K562 (cell line): ENCODE results near the gene TFEB. TPM values are rescaled to one million over a fixed set of nuclear protein-coding genes. Genes with fewer than 3 reads are reported as not detected.

Experiments
- BACH1 ChIP-seq: fragments of 200-800 bp; sonication (Bioruptor generic); IDR thresholded peaks from 2 replicates; pipeline ENCODE4 v1.6.1; 2016; ENCODE audit warnings: missing genetic modification characterization, missing compliant biosample characterization
- CBX5 ChIP-seq: IDR thresholded peaks from 2 replicates; pipeline ENCODE4 v1.6.1; 2014; ENCODE audit warnings: low read depth, borderline replicate concordance
- CEBPG ChIP-seq, 3 experiments: fragments of 200-800 bp in 1 of 3; sonication (Bioruptor generic) in 1 of 3; sonication (generic) in 1 of 3; formaldehyde crosslinking in 1 of 3; IDR thresholded peaks in 2 of 3; conservative IDR thresholded peaks in 1 of 3; 2 replicates each; pipeline versions ENCODE4 v1.6.1 to v1.8.0; 2016 to 2022; ENCODE audit warnings: missing compliant biosample characterization in 2 of 3, missing genetic modification characterization in 2 of 3, mild to moderate bottlenecking in 1 of 3, missing genetic modification reagents in 1 of 3
- ELF2 ChIP-seq: fragments of 250-450 bp; sonication (Bioruptor Pico); IDR thresholded peaks from 2 replicates; pipeline ENCODE4 v1.5.0; 2021; ENCODE audit warnings: mild to moderate bottlenecking
- FOXJ2 ChIP-seq: fragments of 200-800 bp; sonication (Bioruptor generic); IDR thresholded peaks from 2 replicates; pipeline ENCODE4 v1.6.1; 2016; ENCODE audit warnings: missing genetic modification characterization, missing compliant biosample characterization
- FOXK1 ChIP-seq: sonication (generic); formaldehyde crosslinking; IDR thresholded peaks from 2 replicates; pipeline ENCODE4 v1.8.0; 2022; ENCODE audit warnings: missing genetic modification reagents, mild to moderate bottlenecking, borderline replicate concordance
- JUNB ChIP-seq: fragments of 450-650 bp; formaldehyde crosslinking; conservative IDR thresholded peaks from 2 replicates; pipeline ENCODE4 v1.4.0; 2020; ENCODE audit warnings: mild to moderate bottlenecking
- MAZ ChIP-seq, 2 experiments: fragments of 450-650 bp in 1 of 2; sonication (generic) in 1 of 2; formaldehyde crosslinking; IDR thresholded peaks in 1 of 2; conservative IDR thresholded peaks in 1 of 2; 2 replicates each; pipeline versions ENCODE4 v1.4.0 to v1.5.0; 2020; ENCODE audit warnings: mild to moderate bottlenecking in 1 of 2, missing genetic modification reagents in 1 of 2
- SRF ChIP-seq, 2 experiments: fragments of 250-450, 450-650 bp in 1 of 2; sonication (Bioruptor Pico) in 1 of 2; sonication (generic) in 1 of 2; formaldehyde crosslinking; IDR thresholded peaks; 2 replicates each; pipeline versions ENCODE4 v1.5.0 to v1.5.1; 2020 to 2022; ENCODE audit warnings: mild to moderate bottlenecking in 1 of 2, missing genetic modification reagents in 1 of 2
- TCF7L2 ChIP-seq: fragments of 150-350 bp; IDR thresholded peaks from 2 replicates; pipeline ENCODE4 v1.6.1; 2016; ENCODE audit warnings: low read depth, mild to moderate bottlenecking, low read length, moderate library complexity
- TGIF2 ChIP-seq: sonication (generic); formaldehyde crosslinking; IDR thresholded peaks from 2 replicates; pipeline ENCODE4 v1.8.1; 2022; ENCODE audit warnings: mild to moderate bottlenecking, missing genetic modification reagents, moderate library complexity
- ZNF165 ChIP-seq: fragments of 250-450 bp; sonication (Bioruptor Pico); IDR thresholded peaks from 2 replicates; pipeline ENCODE4 v1.4.0; 2020; ENCODE audit warnings: borderline replicate concordance
- ZNF184 ChIP-seq: sonication (generic); formaldehyde crosslinking; IDR thresholded peaks from 2 replicates; pipeline ENCODE4 v1.5.0; 2020; ENCODE audit warnings: missing genetic modification reagents
- ZNF354B ChIP-seq: fragments of 250-450 bp; sonication (Bioruptor Pico); IDR thresholded peaks from 2 replicates; pipeline ENCODE4 v1.4.0; 2020
- ZNF431 ChIP-seq: sonication (generic); formaldehyde crosslinking; IDR thresholded peaks from 2 replicates; pipeline ENCODE4 v1.8.0; 2022; ENCODE audit warnings: mild to moderate bottlenecking, missing genetic modification reagents
- ZNF444 ChIP-seq: fragments of 250-450 bp; sonication (Bioruptor Pico); IDR thresholded peaks from 2 replicates; pipeline ENCODE4 v1.4.0; 2020; ENCODE audit warnings: mild to moderate bottlenecking, moderate library complexity
- polyA plus RNA-seq, 8 experiments: library from polyadenylated mRNA; depleted of rRNA in 4 of 8; stranded (reverse) in 5 of 8; unstranded in 3 of 8; fragments of >200 nt; fragmentation: Nextera tagmentation in 2 of 8; fragmentation: Illumina TruSeq in 1 of 8; extraction: Ambion mirVana in 2 of 8; extraction: Trizol in 1 of 8; gene quantifications; 2 replicates each; pipeline versions ENCODE4 v1.2.1 to v1.2.3, GENCODE V29; 2011 to 2014; ENCODE audit warnings: inconsistent platforms in 1 of 8, missing spikeins in 1 of 8
- total RNA-seq, 7 experiments: library from RNA; depleted of rRNA in 6 of 7; stranded (reverse); fragments of >200 nt in 6 of 7; fragmentation: Illumina TruSeq in 2 of 7; extraction: Trizol in 2 of 7; gene quantifications; 2 replicates each; pipeline versions ENCODE4 v1.2.1 to v1.2.3, GENCODE V29; 2011 to 2021; ENCODE audit warnings: low replicate concordance in 1 of 7
- TF ChIP-seq, protein P1 (sequence below): fragments of 250-450 bp; sonication (Bioruptor Pico); IDR thresholded peaks from 2 replicates; pipeline ENCODE4 v1.4.0; 2020; ENCODE audit warnings: mild to moderate bottlenecking
- TF ChIP-seq, protein P2 (sequence below): fragments of 450-650 bp; IDR thresholded peaks from 2 replicates; pipeline ENCODE4 v1.6.1; 2014; ENCODE audit warnings: low read depth, mild to moderate bottlenecking, moderate library complexity, borderline replicate concordance
- TF ChIP-seq, protein P3 (sequence below), 2 experiments: fragments of 200-800 bp in 1 of 2; sonication (Bioruptor generic) in 1 of 2; sonication (generic) in 1 of 2; formaldehyde crosslinking in 1 of 2; IDR thresholded peaks in 1 of 2; conservative IDR thresholded peaks in 1 of 2; 2 replicates each; pipeline versions ENCODE4 v1.5.0 to v1.6.1; 2016 to 2020; ENCODE audit warnings: missing compliant biosample characterization in 1 of 2, missing genetic modification characterization in 1 of 2, missing genetic modification reagents in 1 of 2
- TF ChIP-seq, protein P4 (sequence below): fragments of 250-450 bp; sonication (Bioruptor Pico); IDR thresholded peaks from 2 replicates; pipeline ENCODE4 v1.4.0; 2020

The TFEB gene
- total and polyA plus RNA-seq, 9 of the 15 experiments (the other 6 are each of a cell fraction or from before 2014, with no cell fraction given) = 0.04 to 4.7 (median 2.0) TPM

DNA sequence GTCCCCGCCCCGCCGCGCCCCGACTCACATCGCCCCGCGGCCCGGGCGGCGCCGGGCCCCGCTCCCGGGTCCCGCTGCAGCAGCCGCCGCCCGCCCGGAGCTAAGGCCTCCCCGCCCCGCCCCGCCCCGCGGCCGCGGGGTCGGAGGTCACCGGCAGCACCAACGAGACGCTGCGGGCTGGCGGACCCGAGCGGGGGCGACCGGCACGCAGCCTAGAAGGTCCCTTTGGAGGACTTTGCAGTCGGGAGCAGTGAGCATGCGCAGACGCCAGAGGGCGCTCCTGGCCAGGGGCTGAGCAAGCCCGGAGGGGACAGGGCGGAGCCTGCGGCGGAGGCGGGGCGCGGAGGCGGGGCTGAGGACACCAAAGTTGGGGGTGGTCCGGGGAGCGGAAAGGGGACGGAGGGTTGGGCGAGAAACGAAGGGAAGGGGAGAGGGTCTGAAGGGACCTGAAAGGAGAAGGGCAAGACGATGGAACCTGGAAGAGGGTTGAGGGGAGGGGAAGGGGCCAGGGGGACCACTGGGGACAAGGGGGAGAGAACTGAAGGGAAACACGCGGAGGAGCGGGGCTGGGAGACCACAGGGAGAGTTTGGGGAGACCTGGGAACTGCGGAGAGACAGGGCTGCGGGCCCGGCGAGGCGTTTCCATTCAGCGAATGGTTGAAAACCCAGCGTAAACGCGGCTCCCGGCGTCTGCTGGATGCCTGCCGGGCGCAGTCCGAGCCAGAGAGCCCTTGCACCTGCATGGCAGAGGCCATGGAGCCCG is 44.6 kb upstream of the TFEB start, which contains the start of gene FRS3 (continued):
- TF ChIP-seq, protein P1, sequence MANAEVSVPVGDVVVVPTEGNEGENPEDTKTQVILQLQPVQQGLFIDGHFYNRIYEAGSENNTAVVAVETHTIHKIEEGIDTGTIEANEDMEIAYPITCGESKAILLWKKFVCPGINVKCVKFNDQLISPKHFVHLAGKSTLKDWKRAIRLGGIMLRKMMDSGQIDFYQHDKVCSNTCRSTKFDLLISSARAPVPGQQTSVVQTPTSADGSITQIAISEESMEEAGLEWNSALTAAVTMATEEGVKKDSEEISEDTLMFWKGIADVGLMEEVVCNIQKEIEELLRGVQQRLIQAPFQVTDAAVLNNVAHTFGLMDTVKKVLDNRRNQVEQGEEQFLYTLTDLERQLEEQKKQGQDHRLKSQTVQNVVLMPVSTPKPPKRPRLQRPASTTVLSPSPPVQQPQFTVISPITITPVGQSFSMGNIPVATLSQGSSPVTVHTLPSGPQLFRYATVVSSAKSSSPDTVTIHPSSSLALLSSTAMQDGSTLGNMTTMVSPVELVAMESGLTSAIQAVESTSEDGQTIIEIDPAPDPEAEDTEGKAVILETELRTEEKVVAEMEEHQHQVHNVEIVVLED (CRISPR knock-in tag) = peak; percentile 65
- 0 out of 2 replicates have a peak, but pooled peaks have one; percentile 21 for TF ChIP-seq CBX5
- TF ChIP-seq CEBPG (CRISPR knock-in tag; IDR thresholded peaks at IDR 0.05) = no peak
- no peak for TF ChIP-seq CEBPG (tag; conservative IDR thresholded peaks at IDR 0.05 in 1 of 2, IDR thresholded peaks at IDR 0.05 in 1 of 2)
- TF ChIP-seq TGIF2 (CRISPR knock-in tag) = no peak
- no peak for TF ChIP-seq ZNF184
- no peak for TF ChIP-seq JUNB
- TF ChIP-seq FOXK1 (CRISPR knock-in tag) = 0 out of 2 replicates have a peak, but pooled peaks have one; percentile 18
- TF ChIP-seq BACH1 (tag) = no peak
- TF ChIP-seq SRF (CRISPR knock-in tag; IDR thresholded peaks at IDR 0.05) = peak in 1 of 2 experiments; percentile 68; a peak in 1 of 4 replicates
- 0 out of 2 replicates have a peak, but pooled peaks have one; percentile 35 for TF ChIP-seq ZNF431 (CRISPR knock-in tag)
- no peak for TF ChIP-seq ZNF354B
- TF ChIP-seq, protein P2, sequence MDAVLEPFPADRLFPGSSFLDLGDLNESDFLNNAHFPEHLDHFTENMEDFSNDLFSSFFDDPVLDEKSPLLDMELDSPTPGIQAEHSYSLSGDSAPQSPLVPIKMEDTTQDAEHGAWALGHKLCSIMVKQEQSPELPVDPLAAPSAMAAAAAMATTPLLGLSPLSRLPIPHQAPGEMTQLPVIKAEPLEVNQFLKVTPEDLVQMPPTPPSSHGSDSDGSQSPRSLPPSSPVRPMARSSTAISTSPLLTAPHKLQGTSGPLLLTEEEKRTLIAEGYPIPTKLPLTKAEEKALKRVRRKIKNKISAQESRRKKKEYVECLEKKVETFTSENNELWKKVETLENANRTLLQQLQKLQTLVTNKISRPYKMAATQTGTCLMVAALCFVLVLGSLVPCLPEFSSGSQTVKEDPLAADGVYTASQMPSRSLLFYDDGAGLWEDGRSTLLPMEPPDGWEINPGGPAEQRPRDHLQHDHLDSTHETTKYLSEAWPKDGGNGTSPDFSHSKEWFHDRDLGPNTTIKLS = peak; percentile 57; the same call in 1 of the 2 replicates
- TF ChIP-seq, protein P3, sequence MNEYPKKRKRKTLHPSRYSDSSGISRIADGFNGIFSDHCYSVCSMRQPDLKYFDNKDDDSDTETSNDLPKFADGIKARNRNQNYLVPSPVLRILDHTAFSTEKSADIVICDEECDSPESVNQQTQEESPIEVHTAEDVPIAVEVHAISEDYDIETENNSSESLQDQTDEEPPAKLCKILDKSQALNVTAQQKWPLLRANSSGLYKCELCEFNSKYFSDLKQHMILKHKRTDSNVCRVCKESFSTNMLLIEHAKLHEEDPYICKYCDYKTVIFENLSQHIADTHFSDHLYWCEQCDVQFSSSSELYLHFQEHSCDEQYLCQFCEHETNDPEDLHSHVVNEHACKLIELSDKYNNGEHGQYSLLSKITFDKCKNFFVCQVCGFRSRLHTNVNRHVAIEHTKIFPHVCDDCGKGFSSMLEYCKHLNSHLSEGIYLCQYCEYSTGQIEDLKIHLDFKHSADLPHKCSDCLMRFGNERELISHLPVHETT (CRISPR knock-in tag; conservative IDR thresholded peaks at IDR 0.05 in 1 of 2, IDR thresholded peaks at IDR 0.05 in 1 of 2) = peak in 1 of 2 experiments; percentile 99; a peak in 2 of 4 replicates
- TF ChIP-seq FOXJ2 (tag) = 0 out of 2 replicates have a peak, but pooled peaks have one; percentile 17
- TF ChIP-seq, protein P4, sequence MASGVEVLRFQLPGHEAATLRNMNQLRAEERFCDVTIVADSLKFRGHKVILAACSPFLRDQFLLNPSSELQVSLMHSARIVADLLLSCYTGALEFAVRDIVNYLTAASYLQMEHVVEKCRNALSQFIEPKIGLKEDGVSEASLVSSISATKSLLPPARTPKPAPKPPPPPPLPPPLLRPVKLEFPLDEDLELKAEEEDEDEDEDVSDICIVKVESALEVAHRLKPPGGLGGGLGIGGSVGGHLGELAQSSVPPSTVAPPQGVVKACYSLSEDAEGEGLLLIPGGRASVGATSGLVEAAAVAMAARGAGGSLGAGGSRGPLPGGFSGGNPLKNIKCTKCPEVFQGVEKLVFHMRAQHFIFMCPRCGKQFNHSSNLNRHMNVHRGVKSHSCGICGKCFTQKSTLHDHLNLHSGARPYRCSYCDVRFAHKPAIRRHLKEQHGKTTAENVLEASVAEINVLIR (CRISPR knock-in tag) = no peak
- no peak for TF ChIP-seq ELF2 (CRISPR knock-in tag)
- TF ChIP-seq MAZ (CRISPR knock-in tag; conservative IDR thresholded peaks at IDR 0.05 in 1 of 2, IDR thresholded peaks at IDR 0.05 in 1 of 2) = peak; percentile 97 to 99
- TF ChIP-seq ZNF165 (CRISPR knock-in tag) = no peak
- no peak for TF ChIP-seq TCF7L2
- no peak for TF ChIP-seq ZNF444
